HG03039 (cell line): ENCODE measurements around the gene IFI30.

Experiments used
- ATAC-seq: cut with Tn5 transposase; IDR thresholded peaks from one replicate; pipeline ENCODE4 v1.9.1; 2021; ENCODE audit warnings: mild to moderate bottlenecking, moderate library complexity; ENCODE audit not compliant: unreplicated experiment

The IFI30 gene

GRCh38 chr19:18170714-18171255 lies 2.8 kb upstream of the IFI30 start:
- ATAC-seq = no peak

GRCh38 chr19:18171605-18172327 lies 1.8 kb upstream of the IFI30 start:
- ATAC-seq = no peak

GRCh38 chr19:18172331-18173053 lies 1.1 kb upstream of the IFI30 start:
- ATAC-seq = no peak

GRCh38 chr19:18173054-18173571 lies 500 bp upstream of the IFI30 start:
- ATAC-seq = no peak

GRCh38 chr19:18174983-18175382 lies 1.4 kb downstream of the IFI30 start:
- ATAC-seq = no peak

GRCh38 chr19:18176367-18177310 lies 3.0 kb downstream of the IFI30 start:
- no peak for ATAC-seq

- no peak for ATAC-seq
Observed at GRCh38 chr19:18179957-18180356, 6.3 kb downstream of the IFI30 start.

- no peak for ATAC-seq
Observed at GRCh38 chr19:18183529-18183928, 9.9 kb downstream of the IFI30 start.

- ATAC-seq = no peak
Observed at GRCh38 chr19:18185538-18185937, 11.9 kb downstream of the IFI30 start.

GRCh38 chr19:18190278-18190677 lies 16.7 kb downstream of the IFI30 start:
- no peak for ATAC-seq

- no peak for ATAC-seq
Observed at GRCh38 chr19:18191640-18192062, 18.0 kb downstream of the IFI30 start.

GRCh38 chr19:18192673-18193387 lies 19.2 kb downstream of the IFI30 start, which contains the start of gene MPV17L2:
TSS of gene MPV17L2 (plus strand) at chr19:18193218. CDS start at chr19:18193282, 64 bp downstream.
- ATAC-seq = peak; percentile 82

GRCh38 chr19:18193388-18194180 lies 20.0 kb downstream of the IFI30 start:
- ATAC-seq = peak; percentile 8

GRCh38 chr19:18194181-18194530 lies 20.5 kb downstream of the IFI30 start:
- ATAC-seq = no peak

- no peak for ATAC-seq
Observed at GRCh38 chr19:18194554-18195238, 21.1 kb downstream of the IFI30 start.

GRCh38 chr19:18196511-18196845 lies 22.9 kb downstream of the IFI30 start:
- ATAC-seq = no peak

GRCh38 chr19:18197306-18197705 lies 23.7 kb downstream of the IFI30 start:
- no peak for ATAC-seq

- ATAC-seq = no peak
Observed at GRCh38 chr19:18197941-18198340, 24.3 kb downstream of the IFI30 start.

GRCh38 chr19:18198374-18198773 lies 24.8 kb downstream of the IFI30 start:
- no peak for ATAC-seq
